Measurements from ENCODE around the gene NUFIP1.
"Not testable (repeated sequence)": the region's sequence is repeated elsewhere in the genome, so short reads cannot be mapped to it uniquely, and the experiment has no call there.

NUFIP1 gene

GRCh38 chr13:44969551-44970484 lies 19.5 kb downstream of the NUFIP1 start:
- no peak for DNase-seq (ENCODE audit: low read depth in 2 of 2)

GRCh38 chr13:44968434-44968815 lies 20.8 kb downstream of the NUFIP1 start:
- no peak for DNase-seq (ENCODE audit: low read depth in 2 of 2)

DNA sequence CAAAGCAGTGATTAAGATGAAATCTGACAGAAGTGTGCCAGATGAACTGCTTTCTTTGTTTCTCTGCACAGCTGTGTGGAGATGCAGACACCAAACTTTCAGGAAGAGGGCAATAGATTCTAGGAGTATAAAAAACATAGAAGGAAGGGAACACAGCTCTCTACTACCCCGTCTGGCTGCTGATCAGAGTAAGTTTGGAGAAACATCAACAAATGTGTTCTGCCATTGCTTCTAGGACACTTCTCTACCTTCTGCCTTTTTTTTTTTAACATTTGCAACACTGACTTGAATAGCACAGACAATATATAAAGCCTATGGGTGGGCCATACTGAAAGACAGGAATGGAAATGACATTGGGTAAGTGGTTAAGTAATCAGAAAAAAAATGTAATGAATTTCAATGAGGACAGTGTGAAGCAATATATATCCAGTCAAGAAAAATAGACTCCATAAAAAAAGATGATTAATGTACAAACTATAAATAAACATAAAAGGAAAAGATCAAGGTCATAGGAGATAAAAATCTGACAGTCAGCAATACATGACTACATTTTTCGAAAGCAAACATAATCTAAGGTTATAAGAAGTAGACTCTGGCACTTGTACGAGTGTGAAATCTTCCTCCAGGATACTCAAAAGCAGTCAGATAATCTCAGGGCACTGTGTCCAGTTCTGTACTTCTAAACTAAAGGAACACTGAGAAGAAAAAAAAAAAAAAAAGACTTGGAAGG lies 21.4 kb downstream of the NUFIP1 start:
- no peak for DNase-seq (ENCODE audit: low read depth in 2 of 2)

DNA sequence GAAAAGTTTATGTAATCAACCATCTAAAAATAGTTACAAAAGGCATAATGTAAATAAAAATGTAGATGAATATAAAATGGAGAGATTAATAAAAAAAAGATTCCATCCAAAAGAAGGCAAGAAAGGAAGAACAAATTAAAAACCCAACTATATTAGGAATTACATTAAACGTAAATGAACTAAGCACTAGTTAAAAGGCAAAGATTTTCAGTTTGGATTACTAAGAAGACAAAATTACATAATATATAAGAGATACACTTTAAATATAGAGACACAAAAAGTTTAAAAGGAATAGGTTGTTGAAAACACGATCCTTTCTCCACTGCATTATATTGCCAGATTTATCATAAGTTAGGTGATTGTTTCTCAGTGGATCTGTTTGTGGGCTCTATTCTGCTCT lies 27.3 kb downstream of the NUFIP1 start:
- no peak for DNase-seq (ENCODE audit: low read depth in 2 of 2)

DNA sequence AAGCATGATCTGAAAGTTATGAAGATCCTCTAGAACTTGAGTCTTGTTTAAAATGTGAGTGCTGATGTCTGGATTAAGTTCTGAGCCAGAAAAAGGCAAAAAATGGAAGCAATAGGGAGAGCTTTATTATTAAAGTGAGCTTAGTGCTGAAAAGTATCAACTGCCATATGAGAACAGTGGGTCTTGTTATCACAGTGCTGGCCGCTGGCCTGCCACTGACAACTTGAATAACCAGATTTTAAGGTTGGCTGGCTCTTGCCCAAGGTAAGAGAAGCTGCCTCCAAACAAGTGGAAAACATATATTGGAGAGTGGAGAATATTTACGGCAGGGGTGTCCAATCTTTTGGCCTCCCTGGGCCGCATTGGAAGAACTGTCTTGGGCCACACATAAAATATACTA lies 33.9 kb downstream of the NUFIP1 start:
- DNase-seq (ENCODE audit: low read depth in 2 of 2) = no peak

DNA sequence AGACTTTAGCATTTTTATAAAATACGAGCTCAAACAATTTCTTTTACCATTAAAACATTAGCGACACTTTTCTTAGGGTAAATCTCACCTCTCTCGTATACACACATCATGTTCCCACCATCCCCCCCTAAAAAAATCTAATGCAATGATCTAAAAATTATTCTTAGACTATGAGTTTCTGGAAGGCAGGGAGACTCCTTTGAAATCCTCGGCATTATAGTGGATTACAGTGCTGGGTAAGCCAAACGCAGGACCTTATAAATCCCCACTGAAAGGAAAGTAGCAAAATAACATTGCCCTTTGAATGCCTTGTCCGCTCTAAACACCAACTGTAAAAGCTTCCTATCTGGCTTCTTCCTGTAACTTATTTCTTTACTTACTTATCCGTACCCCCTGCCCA lies 35.0 kb downstream of the NUFIP1 start:
- DNase-seq (ENCODE audit: low read depth in 2 of 2) = no peak

GRCh38 chr13:44952671-44953070 lies 36.6 kb downstream of the NUFIP1 start:
- no peak for DNase-seq (ENCODE audit: low read depth in 2 of 2)

- DNase-seq (ENCODE audit: low read depth in 2 of 2) = no peak
These were observed 38.1 kb downstream of the NUFIP1 start for GRCh38 chr13:44951184-44951583.

DNA sequence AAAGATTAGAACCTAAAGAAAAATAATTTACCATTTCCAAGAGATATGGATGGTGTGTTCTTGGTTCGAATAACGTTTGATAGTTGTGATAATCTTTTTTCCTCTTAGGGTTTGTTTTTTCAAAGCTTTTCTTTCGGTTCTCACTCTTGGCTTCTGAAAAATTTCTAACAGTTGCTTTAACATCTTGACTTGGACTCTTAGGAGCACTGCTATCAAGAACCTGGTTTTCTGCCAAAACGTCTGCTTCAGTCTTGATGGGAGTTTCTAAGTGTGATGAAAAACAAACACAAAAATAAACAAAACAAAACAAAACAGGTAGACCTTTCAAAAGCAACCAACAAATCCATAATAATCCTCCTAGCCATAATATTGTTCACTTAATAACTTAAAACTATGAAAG lies 45.9 kb downstream of the NUFIP1 start:
- DNase-seq (ENCODE audit: low read depth in 2 of 2) = not testable (repeated sequence)

DNA sequence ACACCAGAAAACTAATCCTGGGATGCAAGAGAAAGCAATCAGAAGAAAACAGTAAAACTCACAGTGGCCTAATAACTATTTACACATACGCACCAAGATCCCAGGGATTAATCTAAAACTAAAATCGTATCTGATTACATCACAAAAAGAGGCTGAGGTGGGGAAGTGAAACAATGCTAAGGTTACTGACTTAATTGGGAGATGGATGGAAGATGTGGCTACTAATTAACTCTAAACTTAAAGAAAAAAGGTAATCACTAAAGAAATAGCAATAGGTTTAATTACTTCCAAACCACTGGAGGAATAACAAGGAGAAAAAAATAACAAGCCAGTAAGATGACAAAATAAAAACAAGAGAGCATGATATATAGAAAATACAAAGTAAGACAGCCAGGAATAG lies 50.4 kb downstream of the NUFIP1 start:
- no peak for DNase-seq (ENCODE audit: low read depth in 2 of 2)

GRCh38 chr13:44936246-44936645 lies 53.0 kb downstream of the NUFIP1 start:
- DNase-seq (ENCODE audit: low read depth in 2 of 2) = no peak

DNA sequence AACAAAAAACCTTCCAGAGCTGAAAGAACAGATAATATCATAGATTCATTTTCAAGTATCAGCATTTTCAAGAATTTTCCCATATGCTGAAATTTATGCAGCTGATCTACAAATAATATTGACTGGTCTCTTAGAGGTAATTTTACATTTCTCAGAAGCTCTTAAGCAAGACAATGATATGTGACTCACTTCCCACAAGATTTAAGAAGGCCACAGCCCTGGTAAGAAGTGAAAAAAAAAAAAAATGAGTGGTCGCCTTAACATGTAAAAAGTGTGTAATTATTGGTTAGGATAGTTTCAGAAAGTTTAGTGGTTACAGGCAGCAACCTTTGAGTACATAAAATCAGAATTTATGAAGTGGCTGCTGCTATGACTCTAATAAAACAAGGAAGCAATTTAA lies 54.5 kb downstream of the NUFIP1 start:
- DNase-seq (ENCODE audit: low read depth in 2 of 2) = no peak

- no peak for DNase-seq (ENCODE audit: low read depth in 2 of 2)
These were observed 56.4 kb downstream of the NUFIP1 start for GRCh38 chr13:44932850-44933251.

- DNase-seq (ENCODE audit: low read depth in 2 of 2) = no peak
These were observed 57.0 kb downstream of the NUFIP1 start for GRCh38 chr13:44932171-44932849.

DNA sequence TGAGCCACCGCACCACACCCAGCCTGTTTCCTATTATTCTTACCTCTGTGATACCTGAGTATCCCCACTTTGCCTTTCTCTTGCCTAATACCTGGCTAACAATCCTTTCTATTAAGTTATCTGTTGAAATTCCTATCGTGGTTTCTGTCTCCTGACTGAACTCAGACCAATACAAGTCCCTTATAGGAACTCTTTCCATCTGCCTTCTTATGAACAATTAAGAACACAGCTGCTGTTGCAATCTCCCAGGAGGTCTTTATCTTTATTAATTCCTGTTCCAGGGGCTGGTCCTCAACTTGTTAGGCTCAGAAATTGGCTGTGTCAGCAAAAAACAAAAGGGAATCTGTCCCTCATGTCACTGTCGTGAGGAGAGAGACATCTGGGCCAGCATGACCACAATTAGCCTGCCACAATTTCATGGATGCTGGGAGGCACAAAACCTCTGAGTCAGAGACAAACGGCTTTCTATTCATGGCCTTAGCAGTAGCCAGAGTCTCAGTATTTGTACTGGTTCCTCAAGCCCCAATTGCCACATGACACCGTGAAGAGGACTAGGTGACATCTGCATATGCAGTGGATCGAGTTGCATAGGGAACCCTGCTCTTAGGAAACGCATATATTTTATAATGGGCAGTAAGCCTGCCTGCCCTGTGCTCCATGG lies 58.2 kb downstream of the NUFIP1 start:
- no peak for DNase-seq (ENCODE audit: low read depth in 2 of 2)

DNA sequence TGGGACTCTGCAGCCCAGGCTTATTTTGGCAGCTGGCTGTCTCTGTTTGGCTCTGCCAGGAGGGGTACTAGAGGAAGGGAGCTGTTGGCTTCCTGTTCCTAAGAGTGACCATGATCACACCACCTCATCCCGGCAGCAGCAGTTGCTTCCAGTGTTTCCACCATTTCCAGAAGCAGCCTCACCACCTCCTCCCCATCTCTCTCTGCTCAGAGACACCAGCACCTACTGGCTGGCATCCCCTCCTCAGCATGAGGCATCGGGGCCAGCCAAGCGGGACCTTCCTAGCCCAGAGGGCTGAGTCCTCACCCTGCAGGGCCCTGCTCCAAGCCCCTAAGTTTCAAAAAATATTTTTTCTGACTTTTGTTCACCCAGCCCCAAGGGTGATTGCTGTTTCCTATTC lies 59.0 kb downstream of the NUFIP1 start:
- no peak for DNase-seq (ENCODE audit: low read depth in 2 of 2)

GRCh38 chr13:44929692-44930091 lies 59.6 kb downstream of the NUFIP1 start:
- DNase-seq (ENCODE audit: low read depth in 2 of 2) = no peak

DNA sequence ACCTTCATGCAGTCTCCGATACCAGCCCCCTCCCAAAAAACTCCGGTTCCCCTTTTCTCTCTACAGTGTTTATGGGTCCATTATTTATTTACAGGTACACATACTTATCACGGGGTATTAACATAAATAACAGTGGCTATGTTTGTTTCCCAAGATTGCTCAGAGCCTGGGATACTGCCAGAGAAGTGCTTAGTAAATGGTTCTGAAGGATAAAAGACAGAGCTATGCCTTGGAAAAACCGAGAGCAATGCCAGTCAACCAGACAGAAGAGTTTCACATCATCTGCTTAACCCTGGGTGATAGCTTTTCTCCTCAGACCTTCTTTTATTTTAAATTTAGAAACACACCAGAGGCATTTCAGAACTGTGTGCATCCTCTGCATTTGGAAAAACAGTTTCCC lies 61.3 kb downstream of the NUFIP1 start:
- no peak for DNase-seq (ENCODE audit: low read depth in 2 of 2)

- no peak for DNase-seq (ENCODE audit: low read depth in 2 of 2)
These were observed 67.1 kb downstream of the NUFIP1 start for GRCh38 chr13:44921931-44922758.

GRCh38 chr13:44921246-44921877 lies 67.9 kb downstream of the NUFIP1 start:
- no peak for DNase-seq (ENCODE audit: low read depth in 2 of 2)

DNA sequence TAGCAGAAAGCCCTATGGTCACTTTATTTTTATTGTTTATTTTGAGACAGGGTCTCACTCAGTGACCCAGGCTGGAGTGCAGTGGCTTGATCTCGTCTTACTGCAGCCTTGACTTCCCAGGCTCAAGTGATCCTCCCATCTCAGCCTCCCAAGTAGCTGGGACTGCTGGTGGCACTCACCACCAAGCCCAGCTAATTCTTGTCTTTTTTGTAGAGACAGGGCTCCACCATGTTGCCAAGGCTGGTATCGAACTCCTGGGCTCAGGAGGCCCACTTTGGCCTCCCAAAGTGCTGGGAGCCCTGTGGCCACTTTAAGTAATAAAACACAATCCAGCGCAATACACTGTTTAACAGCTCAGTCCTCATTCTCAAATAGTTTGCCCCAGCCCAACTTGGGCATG lies 69.3 kb downstream of the NUFIP1 start:
- DNase-seq (ENCODE audit: low read depth in 2 of 2) = no peak
